H1 (cell line): Measurements from ENCODE around the gene PRKN. TPM values are rescaled to one million over a fixed set of nuclear protein-coding genes. Genes with fewer than 3 reads are reported as not detected.

Source experiments
- CTCF ChIA-PET: fragments of 300-600 bp; sonication (Branson Sonifier 250); formaldehyde crosslinking; loops from one replicate; lab custom pipeline; 2021; ENCODE audit not compliant: partially characterized antibody; lab: Charles Lee
- POLR2A ChIA-PET: fragments of 300-600 bp; sonication (Branson Sonifier 250); formaldehyde crosslinking; loops from one replicate; lab custom pipeline; 2021; ENCODE audit warnings: inconsistent platforms; ENCODE audit not compliant: partially characterized antibody; lab: Charles Lee
- DNase-seq, 2 experiments: peaks; one replicate each; pipeline versions ENCODE4 v3.0.0 to v3.0.0-alpha.2; 2010 to 2022; ENCODE audit warnings: low spot score in 2 of 2, low read depth in 1 of 2, mixed read lengths in 1 of 2
- FAIRE-seq: peaks from 2 replicates; lab custom pipeline; 2011; peaks lifted over from hg19 to GRCh38; lab: Jason Lieb, UNC
- H2AFZ ChIP-seq: 2 replicates; pipeline ENCODE4 v1.8.1; 2012; ENCODE audit warnings: low read length, inconsistent platforms
- H2AK5ac ChIP-seq: 2 replicates; pipeline ENCODE4 v1.6.1; 2013; ENCODE audit warnings: low read depth, low read length
- H2BK120ac ChIP-seq: replicated peaks from 2 replicates; pipeline ENCODE3; 2013; ENCODE audit warnings: low read depth, low read length, inconsistent platforms
- H2BK12ac ChIP-seq: 2 replicates; pipeline ENCODE4 v1.6.1; 2013; ENCODE audit warnings: low read depth, low read length
- H2BK15ac ChIP-seq: 2 replicates; pipeline ENCODE4 v1.6.1; 2013; ENCODE audit warnings: low read length
- H2BK20ac ChIP-seq: 2 replicates; pipeline ENCODE4 v1.6.1; 2013; ENCODE audit warnings: low read length
- H2BK5ac ChIP-seq: 2 replicates; pipeline ENCODE4 v1.6.1; 2013; ENCODE audit warnings: low read depth, low read length
- H3K14ac ChIP-seq: 2 replicates; pipeline ENCODE4 v1.6.1; 2013; ENCODE audit warnings: inconsistent platforms; ENCODE audit not compliant: insufficient read length
- H3K18ac ChIP-seq: 2 replicates; pipeline ENCODE4 v1.6.1; 2013; ENCODE audit warnings: low read length; ENCODE audit errors: extremely low read depth
- H3K23ac ChIP-seq: 2 replicates; pipeline ENCODE4 v1.6.1; 2013; ENCODE audit warnings: inconsistent platforms; ENCODE audit not compliant: insufficient read length
- H3K23me2 ChIP-seq: 2 replicates; pipeline ENCODE4 v1.6.1; 2013; ENCODE audit warnings: low read depth, low read length
- H3K27ac ChIP-seq: 2 replicates; pipeline ENCODE4 v1.6.1; 2011; ENCODE audit warnings: low read depth, low read length, inconsistent platforms
- H3K27me3 ChIP-seq, 4 experiments: replicated peaks in 1 of 4; 1 replicate in 1 of 4; 2 replicates in 3 of 4; pipeline versions ENCODE4 v1.6.1 to v1.8.1; 2011 to 2013; ENCODE audit warnings: low read length in 3 of 4, mild to moderate bottlenecking in 3 of 4, inconsistent platforms in 2 of 4, mixed read lengths in 2 of 4, moderate library complexity in 1 of 4; ENCODE audit not compliant: control insufficient read depth in 3 of 4, insufficient read depth in 3 of 4; ENCODE audit errors: extremely low read depth in 1 of 4
- H3K36me3 ChIP-seq, 4 experiments: 2 replicates each; pipeline versions ENCODE4 v1.6.1 to v1.8.1; 2011 to 2013; ENCODE audit warnings: mild to moderate bottlenecking in 4 of 4, low read length in 3 of 4, moderate library complexity in 2 of 4, control low read depth in 1 of 4, inconsistent platforms in 1 of 4; ENCODE audit not compliant: insufficient read depth in 4 of 4, control insufficient read depth in 2 of 4
- H3K4ac ChIP-seq: replicated peaks from 2 replicates; pipeline ENCODE3; 2013; ENCODE audit warnings: low read length, low read depth, mixed read lengths, inconsistent platforms; ENCODE audit not compliant: insufficient read length
- H3K4me1 ChIP-seq, 4 experiments: replicated peaks in 1 of 4; 1 replicate in 1 of 4; 2 replicates in 3 of 4; pipeline versions ENCODE4 v1.6.1 to v1.8.1; 2011 to 2013; ENCODE audit warnings: low read length in 3 of 4, inconsistent platforms in 2 of 4, mixed read lengths in 1 of 4; ENCODE audit not compliant: insufficient read depth in 4 of 4, control insufficient read depth in 3 of 4
- H3K4me2 ChIP-seq, 2 experiments: 2 replicates each; pipeline versions ENCODE4 v1.6.1 to v1.8.1; 2011 to 2013; ENCODE audit warnings: low read depth in 2 of 2, low read length in 2 of 2, control low read depth in 1 of 2, inconsistent platforms in 1 of 2, mild to moderate bottlenecking in 1 of 2; ENCODE audit not compliant: insufficient read depth in 1 of 2
- H3K4me3 ChIP-seq, 4 experiments: fragments of 200-600, 300-600 bp in 1 of 4; sonication (generic), shearing (Covaris generic), sonication (Bioruptor Twin) in 1 of 4; 2 replicates each; pipeline versions ENCODE4 v1.5.1 to v1.8.1; 2011 to 2016; ENCODE audit warnings: low read length in 4 of 4, low read depth in 3 of 4, control low read depth in 2 of 4, inconsistent platforms in 2 of 4, mild to moderate bottlenecking in 2 of 4, mixed read lengths in 1 of 4, moderate library complexity in 1 of 4; ENCODE audit not compliant: insufficient read depth in 2 of 4; ENCODE audit errors: extremely low read depth in 1 of 4
- H3K56ac ChIP-seq: replicated peaks from 2 replicates; pipeline ENCODE3; 2013; ENCODE audit warnings: low read depth, mild to moderate bottlenecking, mixed read lengths, low read length, inconsistent platforms; ENCODE audit not compliant: insufficient read length
- H3K79me1 ChIP-seq: 2 replicates; pipeline ENCODE4 v1.6.1; 2013; ENCODE audit warnings: low read depth, low read length, control low read depth
- H3K79me2 ChIP-seq, 2 experiments: 2 replicates each; pipeline versions ENCODE4 v1.6.1 to v1.8.1; 2012 to 2013; ENCODE audit warnings: low read length in 2 of 2, mild to moderate bottlenecking in 2 of 2, inconsistent platforms in 1 of 2; ENCODE audit not compliant: insufficient read depth in 2 of 2, control insufficient read depth in 1 of 2
- H3K9ac ChIP-seq, 4 experiments: replicated peaks in 1 of 4; 1 replicate in 1 of 4; 2 replicates in 3 of 4; pipeline versions ENCODE4 v1.6.1 to v1.8.1; 2011 to 2013; ENCODE audit warnings: low read depth in 3 of 4, low read length in 3 of 4, control low read depth in 2 of 4, mild to moderate bottlenecking in 2 of 4, moderate library complexity in 2 of 4, inconsistent platforms in 1 of 4; ENCODE audit errors: extremely low read depth in 1 of 4
- H3K9me3 ChIP-seq, 2 experiments: 2 replicates each; pipeline versions ENCODE4 v1.6.1 to v1.8.1; 2012 to 2013; ENCODE audit warnings: mild to moderate bottlenecking in 2 of 2, moderate library complexity in 2 of 2, control low read depth in 1 of 2, inconsistent platforms in 1 of 2, low read depth in 1 of 2, low read length in 1 of 2, mixed read lengths in 1 of 2; ENCODE audit not compliant: insufficient read depth in 2 of 2
- H4K20me1 ChIP-seq, 2 experiments: replicated peaks in 1 of 2; 2 replicates each; pipeline versions ENCODE3 to v1.8.1; 2011 to 2013; ENCODE audit warnings: inconsistent platforms in 2 of 2, low read length in 2 of 2, mild to moderate bottlenecking in 1 of 2; ENCODE audit not compliant: insufficient read depth in 2 of 2, control insufficient read depth in 1 of 2
- H4K5ac ChIP-seq: 2 replicates; pipeline ENCODE4 v1.6.1; 2013; ENCODE audit warnings: low read length, low read depth, mixed read lengths, inconsistent platforms; ENCODE audit not compliant: insufficient read length
- H4K8ac ChIP-seq: 2 replicates; pipeline ENCODE4 v1.8.0; 2013; ENCODE audit warnings: mild to moderate bottlenecking, moderate library complexity, low read length, inconsistent platforms; ENCODE audit not compliant: insufficient read depth; ENCODE audit errors: extremely low read depth
- H4K91ac ChIP-seq: replicated peaks from 2 replicates; pipeline ENCODE3; 2013; ENCODE audit warnings: low read length, mixed read lengths, inconsistent platforms; ENCODE audit not compliant: insufficient read length
- BCL11A ChIP-seq, 2 experiments: IDR thresholded peaks; one replicate each; pipeline ENCODE4 v1.6.1; 2011; ENCODE audit warnings: low read depth in 2 of 2, low read length in 2 of 2, mild to moderate bottlenecking in 2 of 2
- CHD1 ChIP-seq: IDR thresholded peaks from 2 replicates; pipeline ENCODE4 v1.6.1; 2012; ENCODE audit warnings: low read depth, low read length, improper control_type of control experiment
- EGR1 ChIP-seq: IDR thresholded peaks from 2 replicates; pipeline ENCODE4 v1.6.1; 2011; ENCODE audit warnings: low read depth, low read length, borderline replicate concordance
- HDAC2 ChIP-seq, 2 experiments: fragments of 300-600 bp in 1 of 2; sonication (generic) in 1 of 2; IDR thresholded peaks; 2 replicates each; pipeline ENCODE4 v1.6.1; 2011 to 2012; ENCODE audit warnings: low read depth in 2 of 2, low read length in 2 of 2, mild to moderate bottlenecking in 2 of 2, moderate library complexity in 2 of 2, borderline replicate concordance in 1 of 2, inconsistent platforms in 1 of 2
- JUND ChIP-seq: IDR thresholded peaks from 2 replicates; pipeline ENCODE4 v1.6.1; 2011; ENCODE audit warnings: mild to moderate bottlenecking, improper control_type of control experiment, low read length
- KDM4A ChIP-seq: IDR thresholded peaks from one replicate; pipeline ENCODE4 v1.7.1; 2012; ENCODE audit warnings: low read depth, mild to moderate bottlenecking, moderate library complexity, low read length, inconsistent platforms; ENCODE audit not compliant: severe bottlenecking
- KDM5A ChIP-seq: fragments of 200-600 bp; IDR thresholded peaks from 2 replicates; pipeline ENCODE4 v1.7.1; 2012; ENCODE audit warnings: mild to moderate bottlenecking, low read length, inconsistent platforms, mixed read lengths
- MAFK ChIP-seq: IDR thresholded peaks from 2 replicates; pipeline ENCODE4 v1.6.1; 2012; ENCODE audit warnings: low read depth, mild to moderate bottlenecking, improper control_type of control experiment, low read length
- MAX ChIP-seq: IDR thresholded peaks from 2 replicates; pipeline ENCODE4 v1.6.1; 2012; ENCODE audit warnings: inconsistent platforms
- NANOG ChIP-seq: IDR thresholded peaks from 2 replicates; pipeline ENCODE4 v1.6.1; 2011; ENCODE audit warnings: low read length, low read depth, mild to moderate bottlenecking, inconsistent platforms; ENCODE audit not compliant: insufficient read depth, poor library complexity, severe bottlenecking
- PHF8 ChIP-seq: fragments of 200-600 bp; sonication (generic); conservative IDR thresholded peaks from 2 replicates; pipeline ENCODE4 v1.7.1; 2012; ENCODE audit warnings: low read depth, mild to moderate bottlenecking, inconsistent platforms, low read length, moderate library complexity
- RAD21 ChIP-seq, 2 experiments: IDR thresholded peaks in 1 of 2; conservative IDR thresholded peaks in 1 of 2; 2 replicates each; pipeline ENCODE4 v1.6.1; 2011; ENCODE audit warnings: low read depth in 2 of 2, low read length in 2 of 2, improper control_type of control experiment in 1 of 2, inconsistent platforms in 1 of 2, mild to moderate bottlenecking in 1 of 2, moderate library complexity in 1 of 2
- SRF ChIP-seq: IDR thresholded peaks from 2 replicates; pipeline ENCODE4 v1.6.1; 2011; ENCODE audit warnings: mild to moderate bottlenecking, low read depth, low read length, moderate library complexity
- TEAD4 ChIP-seq: IDR thresholded peaks from 2 replicates; pipeline ENCODE4 v1.6.1; 2012; ENCODE audit warnings: low read depth, low read length, inconsistent platforms, mixed read lengths
- WGBS, 2 experiments: shearing (Covaris generic) in 1 of 2; methylation state at CpG; one replicate each; pipeline versions ENCODE4 v1.1.6 to v1.1.7; 2013 to 2015; ENCODE audit warnings: low lambda C conversion rate in 2 of 2, mixed read lengths in 2 of 2, inconsistent platforms in 1 of 2, low coverage in 1 of 2, missing lambda C conversion rate in 1 of 2; ENCODE audit not compliant: insufficient replicate concordance in 2 of 2, insufficient coverage in 1 of 2, insufficient read length in 1 of 2; ENCODE audit errors: extremely low coverage in 1 of 2, missing lambda C conversion rate in 1 of 2; 5-methylcytosine and 5-hydroxymethylcytosine counted together
- polyA plus RNA-seq, 7 experiments: library from polyadenylated mRNA; depleted of rRNA in 3 of 7; stranded (reverse) in 5 of 7; unstranded in 2 of 7; fragments of >200 nt in 5 of 7; fragments of 200-250 nt in 2 of 7; gene quantifications; 1 replicate in 5 of 7; 2 replicates in 1 of 7; 4 replicates in 1 of 7; pipeline versions ENCODE4 v1.2.1 to v1.2.3, GENCODE V29; 2011 to 2013; ENCODE audit warnings: missing spikeins in 2 of 7, mixed read lengths in 2 of 7
- total RNA-seq: library from RNA; stranded (reverse); fragmentation: NEBNext Ultra II Directional; extraction: Animal tissue kit (Norgen Biotek cat#: 25700); gene quantifications from 2 replicates; pipeline ENCODE4 v1.2.1, GENCODE V29; 2021

PRKN gene
- total and polyA plus RNA-seq, 2 of the 8 experiments (the other 6 are each of a cell fraction or from before 2014, with no cell fraction given): 0.13 to 0.29 TPM

- CTCF ChIA-PET: interaction anchor here (1.0 kb wide), 1 partner anchor 12 kb away, joined by 3 read pairs; no protein-coding TSS in a partner anchor
- FAIRE-seq: no peak
- WGBS, 2 experiments: 88% methylated on average over 8 of the region's 8 CpGs; no CpG with 5 or more reads in 1 of the 2 experiments
- no peak for TF ChIP-seq HDAC2 (IDR thresholded peaks at IDR 0.05; ENCODE audit: borderline replicate concordance in 1 of 2, low read depth in 2 of 2, low read length in 2 of 2)
- TF ChIP-seq RAD21 (IDR thresholded peaks at IDR 0.05 in 1 of 2, conservative IDR thresholded peaks at IDR 0.05 in 1 of 2; ENCODE audit: low read depth in 2 of 2, low read length in 2 of 2): no peak
- TF ChIP-seq CHD1: no peak
- no peak for TF ChIP-seq EGR1
- TF ChIP-seq SRF: no peak
- TF ChIP-seq JUND: no peak
- no peak for TF ChIP-seq PHF8
- no peak for TF ChIP-seq MAFK
- no peak for TF ChIP-seq KDM4A
- no peak for TF ChIP-seq BCL11A (IDR thresholded peaks at IDR 0.05; ENCODE audit: low read depth in 2 of 2, low read length in 2 of 2)
- TF ChIP-seq TEAD4: no peak
- TF ChIP-seq MAX: no peak
- TF ChIP-seq KDM5A: no peak
- TF ChIP-seq NANOG: no peak
Observed at GRCh38 chr6:161961046-161961445, 766.5 kb downstream of the PRKN start.

More at GRCh38 chr6:161961046-161961445, 766.5 kb downstream of the PRKN start:
- no peaks in the 10 kb centered on the region for H4K20me1 ChIP-seq
- H3K23me2 ChIP-seq: no peaks in the 10 kb centered on the region
- no peaks in the 10 kb centered on the region for H3K27me3 ChIP-seq
- H3K36me3 ChIP-seq: no peaks in the 10 kb centered on the region
- no peak overlapping the region for H3K4ac ChIP-seq
- H3K4me2 ChIP-seq: no peak overlapping the region
- H3K79me1 ChIP-seq: no peaks in the 10 kb centered on the region
- no peak overlapping the region for H2BK20ac ChIP-seq
- no peak for DNase-seq
- no peak overlapping the region for H3K27ac ChIP-seq
- H2BK5ac ChIP-seq: no peak overlapping the region
- H3K9ac ChIP-seq: no peak overlapping the region
- POLR2A ChIA-PET: no interaction called here
- peaks cover 0 to 10% (median 7%) of the 10 kb centered on the region in 4 experiments; a peak in 5 of 7 replicates for H3K4me1 ChIP-seq
- H3K14ac ChIP-seq: no peak overlapping the region
- H2BK120ac ChIP-seq: no peak overlapping the region
- no peaks in the 10 kb centered on the region for H3K79me2 ChIP-seq
- no peak overlapping the region for H3K56ac ChIP-seq
- H3K23ac ChIP-seq: no peak overlapping the region
- H4K8ac ChIP-seq: no peak overlapping the region
- H3K4me3 ChIP-seq: no peak overlapping the region
- no peak overlapping the region for H3K18ac ChIP-seq
- H2AFZ ChIP-seq: no peak overlapping the region
- H2BK12ac ChIP-seq: no peak overlapping the region
- H2AK5ac ChIP-seq: no peak overlapping the region
- H4K5ac ChIP-seq: no peak overlapping the region
- H2BK15ac ChIP-seq: no peak overlapping the region
- H4K91ac ChIP-seq: no peak overlapping the region
- no peaks in the 10 kb centered on the region for H3K9me3 ChIP-seq
